Smooth muscle cell (in vitro differentiated cells): ENCODE measurements around the gene FOXJ2. TPM values are rescaled to one million over a fixed set of nuclear protein-coding genes. Genes with fewer than 3 reads are reported as not detected.
A peak's percentile ranks its signal among the peaks of the same experiment; 100 is the strongest.

Source experiments
- DNase-seq: peaks from one replicate; lab custom pipeline; 2025; ENCODE audit not compliant: unreplicated experiment; lab: John Stamatoyannopoulos, UW
- H2AFZ ChIP-seq: fragments of 200-600 bp; sonication (generic); 2 replicates; pipeline ENCODE4 v1.6.0; 2016; ENCODE audit warnings: antibody characterized with exemption, low read depth, mild to moderate bottlenecking
- H3F3A ChIP-seq: fragments of 200-600 bp; sonication (generic); 2 replicates; pipeline ENCODE4 v1.6.0; 2017; ENCODE audit warnings: antibody characterized with exemption, low read depth
- H3K27ac ChIP-seq: fragments of 200-600 bp; sonication (generic); 2 replicates; pipeline ENCODE4 v1.5.1; 2016; ENCODE audit warnings: low read depth, mild to moderate bottlenecking
- H3K27me3 ChIP-seq: fragments of 200-600 bp; sonication (generic); 2 replicates; pipeline ENCODE4 v1.6.1; 2016; ENCODE audit warnings: low read depth, mild to moderate bottlenecking
- H3K36me3 ChIP-seq: fragments of 200-600 bp; sonication (generic); 2 replicates; pipeline ENCODE4 v1.5.1; 2016; ENCODE audit warnings: low read depth
- H3K4me1 ChIP-seq: fragments of 200-600 bp; sonication (generic); 2 replicates; pipeline ENCODE4 v1.5.1; 2016; ENCODE audit warnings: low read depth
- H3K4me2 ChIP-seq: fragments of 200-600 bp; sonication (generic); 2 replicates; pipeline ENCODE4 v1.6.0; 2016; ENCODE audit warnings: mild to moderate bottlenecking
- H3K4me3 ChIP-seq: fragments of 200-600 bp; sonication (generic); 2 replicates; pipeline ENCODE4 v1.5.1; 2016; ENCODE audit warnings: mild to moderate bottlenecking
- H3K79me2 ChIP-seq: fragments of 200-600 bp; sonication (generic); 2 replicates; pipeline ENCODE4 v1.6.0; 2016; ENCODE audit warnings: low read depth, mild to moderate bottlenecking
- H3K9ac ChIP-seq: fragments of 200-600 bp; sonication (generic); 2 replicates; pipeline ENCODE4 v1.6.0; 2016; ENCODE audit warnings: low read depth
- H3K9me3 ChIP-seq: fragments of 200-600 bp; sonication (generic); replicated peaks from 2 replicates; pipeline ENCODE4 v1.5.1; 2016; ENCODE audit warnings: low read depth
- H4K20me1 ChIP-seq: fragments of 200-600 bp; sonication (generic); 2 replicates; pipeline ENCODE4 v1.6.0; 2016; ENCODE audit warnings: low read depth
- WGBS: methylation state at CpG from one replicate; pipeline ENCODE4 v1.1.7; 2016; ENCODE audit warnings: low lambda C conversion rate; 5-methylcytosine and 5-hydroxymethylcytosine counted together
- polyA plus RNA-seq: library from polyadenylated mRNA; unstranded; fragments of >200 nt; fragmentation: Nextera tagmentation; extraction: Ambion mirVana; gene quantifications from 2 replicates; pipeline ENCODE4 v1.2.1, GENCODE V29; 2016
- total RNA-seq: library from RNA; depleted of rRNA; stranded (reverse); fragments of >200 nt; gene quantifications from 2 replicates; pipeline ENCODE4 v1.2.3, GENCODE V29; 2014
- TF ChIP-seq, protein P1 (sequence below): fragments of 200-600 bp; sonication (generic); IDR thresholded peaks from 2 replicates; pipeline ENCODE4 v1.5.1; 2017; ENCODE audit warnings: borderline replicate concordance, mild to moderate bottlenecking, antibody characterized with exemption; ENCODE audit not compliant: insufficient read depth, poor library complexity, severe bottlenecking

Gene FOXJ2
- total and polyA plus RNA-seq, 2 experiments from 2014 or later: 16.3 to 19.0 TPM

DNA sequence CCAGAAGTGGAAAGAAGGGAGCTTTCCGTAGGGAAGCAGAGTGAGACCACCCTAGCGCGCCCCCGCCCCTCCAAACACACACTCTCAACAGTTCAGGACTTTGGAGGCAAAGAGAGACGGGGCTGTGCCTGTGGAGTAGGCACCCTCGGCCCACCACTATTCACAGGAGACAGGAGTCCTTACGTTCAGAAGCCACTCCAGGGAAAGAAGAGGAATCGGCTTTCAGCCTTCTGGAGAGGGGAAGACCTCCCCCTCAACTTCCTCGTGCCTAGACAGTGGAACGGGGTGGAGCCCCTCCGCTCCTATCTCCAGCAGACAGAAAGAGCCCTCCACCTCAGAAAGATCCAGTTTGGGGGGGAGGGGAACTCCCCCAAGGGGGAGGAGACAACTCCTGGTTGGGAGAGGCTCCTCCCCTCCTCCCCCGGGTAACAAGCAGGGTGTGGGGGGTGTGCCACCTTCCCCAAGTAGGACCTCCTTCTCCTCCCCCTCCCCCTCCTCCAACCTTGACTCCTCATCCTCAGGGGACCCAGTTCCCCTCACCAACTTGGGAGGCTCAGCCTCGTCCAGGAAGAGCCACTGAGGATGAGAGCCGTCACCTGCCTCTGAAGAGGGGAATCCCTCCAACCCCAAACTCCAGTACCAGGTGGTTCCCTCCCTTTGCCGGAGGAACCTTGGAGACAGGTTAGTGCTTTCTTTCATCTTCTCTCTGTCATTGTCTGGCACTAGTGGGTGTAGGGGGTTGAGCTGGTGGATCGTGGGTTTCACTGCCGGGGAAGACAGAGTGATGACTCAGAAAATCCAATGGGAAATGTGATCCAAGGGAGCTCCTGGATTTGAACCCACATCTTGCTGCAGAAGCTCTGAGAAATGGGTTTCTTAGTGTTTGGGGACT lies 883 bp downstream of the FOXJ2 start:
- TF ChIP-seq, protein P1, sequence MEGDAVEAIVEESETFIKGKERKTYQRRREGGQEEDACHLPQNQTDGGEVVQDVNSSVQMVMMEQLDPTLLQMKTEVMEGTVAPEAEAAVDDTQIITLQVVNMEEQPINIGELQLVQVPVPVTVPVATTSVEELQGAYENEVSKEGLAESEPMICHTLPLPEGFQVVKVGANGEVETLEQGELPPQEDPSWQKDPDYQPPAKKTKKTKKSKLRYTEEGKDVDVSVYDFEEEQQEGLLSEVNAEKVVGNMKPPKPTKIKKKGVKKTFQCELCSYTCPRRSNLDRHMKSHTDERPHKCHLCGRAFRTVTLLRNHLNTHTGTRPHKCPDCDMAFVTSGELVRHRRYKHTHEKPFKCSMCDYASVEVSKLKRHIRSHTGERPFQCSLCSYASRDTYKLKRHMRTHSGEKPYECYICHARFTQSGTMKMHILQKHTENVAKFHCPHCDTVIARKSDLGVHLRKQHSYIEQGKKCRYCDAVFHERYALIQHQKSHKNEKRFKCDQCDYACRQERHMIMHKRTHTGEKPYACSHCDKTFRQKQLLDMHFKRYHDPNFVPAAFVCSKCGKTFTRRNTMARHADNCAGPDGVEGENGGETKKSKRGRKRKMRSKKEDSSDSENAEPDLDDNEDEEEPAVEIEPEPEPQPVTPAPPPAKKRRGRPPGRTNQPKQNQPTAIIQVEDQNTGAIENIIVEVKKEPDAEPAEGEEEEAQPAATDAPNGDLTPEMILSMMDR: no peak

DNA sequence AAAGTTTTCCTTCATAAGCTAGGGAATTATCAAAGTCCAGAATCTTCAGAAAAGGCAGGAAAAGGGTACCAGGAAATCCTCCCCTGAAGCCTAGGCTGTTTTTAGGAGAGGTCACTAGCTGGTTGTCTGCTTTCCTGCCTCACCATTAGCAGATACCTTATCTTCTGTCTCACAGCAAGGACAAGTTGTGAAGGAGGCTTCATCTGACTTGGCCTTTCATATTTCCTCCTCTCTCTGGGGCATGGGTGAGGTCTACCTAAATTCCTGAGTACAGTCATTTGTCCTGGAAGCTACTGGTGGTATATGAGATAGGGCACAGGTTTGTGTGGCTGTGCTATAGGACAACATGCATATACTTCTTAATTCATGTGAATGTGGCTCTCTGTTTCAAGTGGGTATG lies 2.3 kb downstream of the FOXJ2 start:
- Histone ChIP-seq H3K36me3 (no peaks in the 10 kb centered on the region), H3F3A (peaks cover 19% of the 10 kb centered on the region), H3K4me3 (peak overlapping the region; percentile 96), H3K4me2 (peak overlapping the region; percentile 99), H3K27me3 (no peaks in the 10 kb centered on the region), H2AFZ (no peak overlapping the region), H3K9ac (no peak overlapping the region), H3K9me3 (no peaks in the 10 kb centered on the region), H3K27ac (peak overlapping the region; percentile 12), H3K4me1 (peaks cover 41% of the 10 kb centered on the region), H3K79me2 (peaks cover 36% of the 10 kb centered on the region), H4K20me1 (peaks cover 65% of the 10 kb centered on the region)
- TF ChIP-seq, protein P1: no peak
- DNase-seq: no peak

More for the DNA sequence above, 883 bp downstream of the FOXJ2 start:
- H3K4me3 ChIP-seq: peak overlapping the region; percentile 96
- WGBS: 6% methylated on average over 14 of the region's 17 CpGs
- H4K20me1 ChIP-seq: peaks cover 51% of the 10 kb centered on the region
- peak overlapping the region; percentile 94 for H3K9ac ChIP-seq
- no peaks in the 10 kb centered on the region for H3K27me3 ChIP-seq
- peaks cover 32% of the 10 kb centered on the region for H3K4me1 ChIP-seq
- H3K27ac ChIP-seq: peak overlapping the region; percentile 80
- no peaks in the 10 kb centered on the region for H3K36me3 ChIP-seq
- peak overlapping the region; percentile 99 for H3K4me2 ChIP-seq
- peaks cover 33% of the 10 kb centered on the region for H3K79me2 ChIP-seq
- H3F3A ChIP-seq: peaks cover 19% of the 10 kb centered on the region
- DNase-seq: no peak
- H2AFZ ChIP-seq: peak overlapping the region; percentile 72
- H3K9me3 ChIP-seq: no peaks in the 10 kb centered on the region

DNA sequence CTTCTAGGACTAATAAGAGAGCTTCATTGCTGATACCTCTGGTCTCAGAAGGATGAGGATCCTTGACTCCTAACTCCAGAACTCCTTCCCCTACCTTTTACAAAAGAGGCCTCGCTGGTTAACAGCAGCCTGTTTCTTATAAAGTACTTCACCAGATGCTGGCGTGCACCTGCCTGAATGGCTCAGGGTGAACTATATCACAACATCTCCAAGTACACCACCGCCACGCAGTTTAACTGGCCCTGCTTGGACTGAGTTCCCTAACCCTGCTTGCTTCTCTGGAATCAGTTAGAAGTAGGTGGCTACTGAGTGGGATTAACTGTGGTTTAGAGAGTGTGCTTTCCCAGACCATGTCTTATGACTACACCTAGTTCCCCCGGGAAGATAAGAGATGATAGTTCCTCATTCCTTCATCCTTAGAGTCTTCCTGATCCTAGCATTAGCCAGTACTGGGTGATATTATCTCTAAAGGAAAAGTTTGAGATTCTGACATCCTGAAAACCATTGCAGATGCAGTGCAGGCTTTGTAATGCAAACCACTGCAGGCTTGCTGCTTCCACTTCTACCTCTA lies 3.0 kb downstream of the FOXJ2 start:
- Histone ChIP-seq H3K27me3 (no peaks in the 10 kb centered on the region), H3K4me2 (peak overlapping the region; percentile 99), H3K4me3 (no peak overlapping the region), H4K20me1 (peaks cover 70% of the 10 kb centered on the region), H3K9ac (no peak overlapping the region), H2AFZ (no peak overlapping the region), H3F3A (peaks cover 16% of the 10 kb centered on the region), H3K27ac (peak overlapping the region; percentile 29), H3K4me1 (peaks cover 41% of the 10 kb centered on the region), H3K36me3 (no peaks in the 10 kb centered on the region), H3K9me3 (no peaks in the 10 kb centered on the region), H3K79me2 (peaks cover 36% of the 10 kb centered on the region)
- 27% methylated on average over 5 of the region's 5 CpGs for WGBS
- TF ChIP-seq, protein P1: no peak
- no peak for DNase-seq
